IgD-negative memory B cell (primary cell): ENCODE data around the gene LPP. TPM values are rescaled to one million over a fixed set of nuclear protein-coding genes. Genes with fewer than 3 reads are reported as not detected.

Experiments
- H3K27ac Mint-ChIP-seq, 3 donors: one replicate each; pipeline ENCODE4 v1.8.0; 2020 to 2022; ENCODE audit warnings: mild to moderate bottlenecking in 3 of 3, mixed read lengths in 3 of 3, moderate library complexity in 1 of 3
- H3K27me3 Mint-ChIP-seq: one replicate; pipeline ENCODE4 v1.8.0; 2021; ENCODE audit warnings: mixed read lengths
- H3K36me3 Mint-ChIP-seq: one replicate; pipeline ENCODE4 v1.8.0; 2020; ENCODE audit warnings: mild to moderate bottlenecking, mixed read lengths
- H3K4me1 Mint-ChIP-seq, 3 donors: one replicate each; pipeline ENCODE4 v1.8.0; 2020 to 2022; ENCODE audit warnings: mixed read lengths in 3 of 3, mild to moderate bottlenecking in 1 of 3
- H3K4me3 Mint-ChIP-seq, 4 donors: one replicate each; pipeline ENCODE4 v1.8.0; 2020 to 2022; ENCODE audit warnings: mild to moderate bottlenecking in 4 of 4, mixed read lengths in 4 of 4, moderate library complexity in 3 of 4
- H3K9me3 Mint-ChIP-seq, 3 donors: one replicate each; pipeline ENCODE4 v1.8.0; 2020 to 2021; ENCODE audit warnings: mixed read lengths in 3 of 3, mild to moderate bottlenecking in 1 of 3
- polyA plus RNA-seq: library from polyadenylated mRNA; unstranded; fragments of 300-500 nt; fragmentation: Illumina TruSeq; gene quantifications from one replicate; pipeline ENCODE4 v1.2.3, GENCODE V29; 2021

LPP gene
- polyA plus RNA-seq, 1 donor from 2014 or later, result 29.2 TPM

GRCh38 chr3:188206787-188207186 lies 52.8 kb downstream of the LPP start:
- H3K36me3 Mint-ChIP-seq, result no peaks in the 10 kb centered on the region
- no peak overlapping the region for H3K4me3 Mint-ChIP-seq
- H3K27me3 Mint-ChIP-seq, result no peaks in the 10 kb centered on the region
- no peaks in the 10 kb centered on the region for H3K9me3 Mint-ChIP-seq
- no peak overlapping the region for H3K27ac Mint-ChIP-seq
- H3K4me1 Mint-ChIP-seq, result peaks cover 5 to 12% (median 10%) of the 10 kb centered on the region in 3 donors

DNA sequence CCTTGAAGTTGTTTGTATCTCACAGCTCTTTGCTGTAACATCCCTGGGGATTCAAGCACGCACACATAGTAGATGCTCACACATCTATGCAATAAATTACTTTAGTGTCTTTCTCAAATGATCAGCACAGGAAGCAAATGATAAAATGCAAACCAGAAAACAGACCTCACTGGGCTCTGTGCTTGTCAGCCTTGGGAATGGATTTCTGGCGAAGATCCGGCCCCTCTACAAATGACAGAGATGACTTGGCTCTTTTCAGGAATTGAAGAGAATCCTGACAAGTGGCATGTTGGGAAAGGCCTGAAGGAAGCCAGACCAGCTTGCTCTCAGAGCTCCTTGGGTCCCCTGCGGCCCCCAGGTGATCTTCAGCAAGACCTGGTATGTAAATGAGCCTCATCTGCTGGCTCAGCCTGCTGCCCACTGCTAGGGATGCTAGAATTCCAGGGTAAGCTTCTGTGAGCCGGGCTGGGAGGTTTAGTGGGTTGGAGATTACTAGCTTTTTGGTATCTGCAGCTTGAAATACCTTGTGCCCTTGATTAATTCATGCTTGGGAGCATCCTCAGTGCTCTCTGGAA lies 54.1 kb downstream of the LPP start:
- Mint-ChIP-seq H3K36me3 (no peaks in the 10 kb centered on the region), H3K27me3 (no peaks in the 10 kb centered on the region), H3K27ac (no peak overlapping the region), H3K9me3 (no peaks in the 10 kb centered on the region), H3K4me3 (no peak overlapping the region), H3K4me1 (peaks cover 6 to 12% (median 11%) of the 10 kb centered on the region in 3 donors)

GRCh38 chr3:188208516-188208981 lies 54.6 kb downstream of the LPP start:
- no peaks in the 10 kb centered on the region for H3K27me3 Mint-ChIP-seq
- H3K36me3 Mint-ChIP-seq, result no peaks in the 10 kb centered on the region
- H3K9me3 Mint-ChIP-seq, result no peaks in the 10 kb centered on the region
- peaks cover 10 to 16% (median 12%) of the 10 kb centered on the region in 3 donors for H3K4me1 Mint-ChIP-seq
- no peak overlapping the region for H3K27ac Mint-ChIP-seq
- no peak overlapping the region for H3K4me3 Mint-ChIP-seq

DNA sequence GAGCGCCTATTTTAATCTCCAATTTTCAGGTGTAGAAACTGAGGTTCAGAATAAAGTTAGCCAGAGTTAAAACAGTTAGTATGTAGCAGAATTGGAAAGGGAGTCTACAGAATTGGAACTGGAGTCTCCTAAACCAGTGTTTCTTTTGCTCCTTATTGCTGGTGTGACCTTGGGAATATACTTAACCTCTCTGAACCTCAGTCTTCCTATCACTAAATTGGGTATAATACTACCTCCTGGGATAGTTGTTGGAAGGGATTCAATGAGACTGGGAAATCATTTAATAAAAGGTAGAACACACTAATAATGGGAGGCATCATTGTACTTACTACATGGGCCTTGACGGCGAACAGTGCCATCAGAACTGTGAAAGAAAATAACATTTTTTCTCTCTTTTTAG lies 55.1 kb downstream of the LPP start:
- Mint-ChIP-seq H3K36me3 (no peaks in the 10 kb centered on the region), H3K4me3 (no peak overlapping the region), H3K27ac (no peak overlapping the region), H3K4me1 (peaks cover 13 to 21% (median 16%) of the 10 kb centered on the region in 3 donors), H3K27me3 (no peaks in the 10 kb centered on the region), H3K9me3 (no peaks in the 10 kb centered on the region)

DNA sequence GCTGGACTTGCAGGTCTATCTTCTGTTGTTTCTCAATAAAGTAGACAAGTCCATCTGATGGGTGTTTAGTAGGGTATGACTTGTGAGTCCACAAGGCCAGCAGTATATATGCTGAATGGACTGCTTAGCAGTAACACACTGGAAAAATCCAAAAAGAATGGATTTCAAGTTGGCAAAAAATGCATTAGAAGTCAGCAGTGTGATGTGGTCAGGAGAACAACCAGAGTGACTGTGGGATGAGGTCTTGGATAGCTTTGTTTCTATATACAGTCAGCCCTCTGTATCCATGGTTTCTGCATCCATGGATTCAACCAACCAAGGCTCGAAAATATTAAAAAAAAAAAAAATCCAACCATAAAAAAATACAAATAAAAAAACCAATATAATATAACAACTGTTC lies 55.8 kb downstream of the LPP start:
- no peak overlapping the region for H3K4me3 Mint-ChIP-seq

DNA sequence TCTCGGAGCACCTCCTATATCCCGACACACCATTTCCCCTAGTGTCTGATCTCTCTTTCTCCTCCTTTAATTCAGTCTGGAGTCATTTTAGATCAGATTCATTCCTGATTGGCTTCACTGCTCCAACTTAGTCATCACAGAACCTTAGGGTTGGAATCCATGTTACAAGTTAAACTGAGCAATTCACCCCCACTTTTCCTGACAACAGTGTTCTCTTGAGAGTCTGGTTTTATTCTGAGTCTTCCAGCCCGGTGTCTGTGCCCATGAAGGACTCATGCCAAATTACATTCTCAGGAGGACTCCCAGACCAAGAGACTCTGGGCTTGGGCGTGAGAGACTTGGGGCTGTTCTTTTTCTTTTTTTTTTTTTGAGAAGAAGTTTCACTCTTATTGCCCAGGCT lies 57.5 kb downstream of the LPP start:
- Mint-ChIP-seq H3K27ac (no peak overlapping the region), H3K4me3 (no peak overlapping the region), H3K27me3 (no peaks in the 10 kb centered on the region), H3K9me3 (no peaks in the 10 kb centered on the region), H3K36me3 (no peaks in the 10 kb centered on the region), H3K4me1 (peaks cover 14 to 26% (median 17%) of the 10 kb centered on the region in 3 donors)

More for the DNA sequence above, 55.8 kb downstream of the LPP start:
- Mint-ChIP-seq H3K27ac (no peak overlapping the region), H3K4me1 (peaks cover 16 to 28% (median 17%) of the 10 kb centered on the region in 3 donors), H3K9me3 (no peaks in the 10 kb centered on the region), H3K27me3 (no peaks in the 10 kb centered on the region), H3K36me3 (no peaks in the 10 kb centered on the region)

GRCh38 chr3:188212308-188212969 lies 58.5 kb downstream of the LPP start:
- peaks cover 16 to 30% (median 21%) of the 10 kb centered on the region in 3 donors for H3K4me1 Mint-ChIP-seq
- peaks cover 2% of the 10 kb centered on the region for H3K36me3 Mint-ChIP-seq
- peak overlapping the region in 2 of 3 donors; percentile 15 to 78 for H3K27ac Mint-ChIP-seq
- no peaks in the 10 kb centered on the region for H3K27me3 Mint-ChIP-seq
- H3K4me3 Mint-ChIP-seq, result peak overlapping the region in 1 of 4 donors; percentile 63
- H3K9me3 Mint-ChIP-seq, result no peaks in the 10 kb centered on the region

DNA sequence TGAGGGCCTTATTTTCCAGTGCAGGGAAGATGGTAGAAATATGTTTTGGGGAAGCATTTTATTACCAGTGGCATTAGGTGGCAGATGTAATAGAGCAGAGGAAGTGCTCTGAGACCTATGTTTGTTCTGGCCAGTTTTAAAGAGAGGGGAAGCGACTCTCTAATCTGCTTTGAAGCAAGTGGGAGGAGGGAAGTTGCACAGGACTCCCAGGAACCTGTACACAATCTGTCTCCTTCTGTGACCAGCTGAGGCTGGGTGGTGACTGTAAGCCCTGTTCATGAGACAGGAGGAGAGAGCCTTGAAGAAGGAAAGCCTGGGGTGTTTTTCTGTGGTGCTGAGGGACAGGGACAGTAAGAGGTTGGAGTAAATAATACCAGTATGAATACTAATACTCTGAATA lies 60.5 kb downstream of the LPP start:
- no peaks in the 10 kb centered on the region for H3K9me3 Mint-ChIP-seq
- H3K4me3 Mint-ChIP-seq, result peak overlapping the region; percentile 25 to 80 (median 54)
- H3K27me3 Mint-ChIP-seq, result no peaks in the 10 kb centered on the region
- peaks cover 16 to 30% (median 21%) of the 10 kb centered on the region in 3 donors for H3K4me1 Mint-ChIP-seq
- peak overlapping the region; percentile 15 to 90 (median 78) for H3K27ac Mint-ChIP-seq
- H3K36me3 Mint-ChIP-seq, result peaks cover 3% of the 10 kb centered on the region

DNA sequence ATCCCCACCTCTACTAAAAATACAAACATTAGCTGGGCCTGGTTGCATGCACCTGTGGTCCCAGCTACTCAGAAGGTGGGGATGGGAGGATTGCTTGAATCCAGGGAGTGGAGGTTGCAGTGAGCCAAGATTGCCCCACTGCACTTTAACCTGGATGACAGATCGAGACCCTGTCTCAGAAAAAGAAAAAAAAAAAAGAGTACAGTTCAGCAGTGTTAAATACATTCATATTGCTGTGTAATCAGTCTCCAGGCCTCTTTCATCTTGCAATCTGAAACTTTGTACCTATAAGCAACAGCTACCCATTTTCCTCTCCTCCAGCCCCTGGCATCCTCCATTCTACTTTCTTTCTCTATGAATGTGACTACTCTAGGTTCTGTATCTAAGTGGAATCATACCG lies 61.2 kb downstream of the LPP start:
- H3K36me3 Mint-ChIP-seq, result peaks cover 3% of the 10 kb centered on the region
- H3K27ac Mint-ChIP-seq, result peak overlapping the region in 1 of 3 donors; percentile 71
- H3K9me3 Mint-ChIP-seq, result no peaks in the 10 kb centered on the region
- H3K4me1 Mint-ChIP-seq, result peaks cover 16 to 32% (median 21%) of the 10 kb centered on the region in 3 donors
- H3K4me3 Mint-ChIP-seq, result peak overlapping the region in 1 of 4 donors; percentile 55
- H3K27me3 Mint-ChIP-seq, result no peaks in the 10 kb centered on the region

- H3K36me3 Mint-ChIP-seq, result peaks cover 5% of the 10 kb centered on the region
- peaks cover 16 to 33% (median 21%) of the 10 kb centered on the region in 3 donors for H3K4me1 Mint-ChIP-seq
- no peaks in the 10 kb centered on the region for H3K9me3 Mint-ChIP-seq
- no peak overlapping the region for H3K4me3 Mint-ChIP-seq
- peak overlapping the region in 1 of 3 donors; percentile 36 for H3K27ac Mint-ChIP-seq
- no peaks in the 10 kb centered on the region for H3K27me3 Mint-ChIP-seq
Measured at GRCh38 chr3:188217011-188217463, 63.1 kb downstream of the LPP start.

- Mint-ChIP-seq H3K27me3 (no peaks in the 10 kb centered on the region), H3K4me3 (no peak overlapping the region), H3K4me1 (peaks cover 16 to 32% (median 21%) of the 10 kb centered on the region in 3 donors), H3K27ac (no peak overlapping the region), H3K36me3 (peaks cover 9% of the 10 kb centered on the region), H3K9me3 (no peaks in the 10 kb centered on the region)
Measured at GRCh38 chr3:188217726-188218125, 63.8 kb downstream of the LPP start.

DNA sequence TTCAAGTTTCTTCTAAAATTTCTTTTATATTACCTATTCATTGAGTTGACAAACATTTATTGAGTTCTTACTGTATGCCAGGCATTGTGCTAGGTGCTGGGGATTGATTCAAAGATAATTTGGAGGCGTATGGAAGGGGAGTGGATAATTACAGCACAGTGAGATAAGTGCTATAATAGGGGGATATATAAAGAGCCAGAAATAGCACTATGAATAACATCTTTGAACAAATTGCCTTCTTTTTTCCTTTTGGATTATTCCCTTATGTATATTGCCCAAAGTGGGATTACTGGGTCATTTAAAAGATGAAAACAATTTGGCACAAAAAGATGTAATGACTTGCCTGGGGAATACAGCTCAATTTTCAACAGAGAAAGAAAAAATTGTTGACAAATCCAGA lies 64.6 kb downstream of the LPP start:
- Mint-ChIP-seq H3K9me3 (no peaks in the 10 kb centered on the region), H3K4me3 (no peak overlapping the region), H3K27me3 (no peaks in the 10 kb centered on the region), H3K36me3 (peaks cover 9% of the 10 kb centered on the region), H3K27ac (peak overlapping the region in 1 of 3 donors; percentile 45), H3K4me1 (peaks cover 11 to 24% (median 20%) of the 10 kb centered on the region in 3 donors)

DNA sequence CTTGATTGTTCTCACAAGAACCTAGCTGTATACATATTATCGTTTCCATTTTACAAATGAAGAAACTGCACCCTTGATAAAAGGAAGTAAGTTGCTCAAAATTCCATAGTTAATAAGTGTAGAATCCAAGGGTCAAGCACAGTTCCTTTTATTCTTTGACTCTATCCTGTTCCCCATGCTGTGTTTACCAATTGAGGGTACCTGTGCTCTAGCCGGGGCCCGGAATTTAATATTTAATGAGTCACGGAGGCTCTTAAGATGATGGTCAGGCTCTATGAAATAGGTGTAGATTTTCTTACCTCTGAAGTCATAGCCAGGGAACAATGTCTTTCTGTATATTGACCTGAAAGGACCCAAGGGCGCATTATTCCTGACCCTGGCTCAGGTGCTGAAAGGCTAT lies 65.2 kb downstream of the LPP start:
- Mint-ChIP-seq H3K4me3 (no peak overlapping the region), H3K4me1 (peaks cover 5 to 18% (median 14%) of the 10 kb centered on the region in 3 donors), H3K36me3 (peaks cover 12% of the 10 kb centered on the region), H3K9me3 (no peaks in the 10 kb centered on the region), H3K27me3 (no peaks in the 10 kb centered on the region), H3K27ac (no peak overlapping the region)

GRCh38 chr3:188220097-188220788 lies 66.3 kb downstream of the LPP start:
- no peaks in the 10 kb centered on the region for H3K9me3 Mint-ChIP-seq
- no peak overlapping the region for H3K27ac Mint-ChIP-seq
- H3K27me3 Mint-ChIP-seq, result no peaks in the 10 kb centered on the region
- H3K4me1 Mint-ChIP-seq, result peaks cover 0 to 12% (median 8%) of the 10 kb centered on the region in 3 donors
- peaks cover 13% of the 10 kb centered on the region for H3K36me3 Mint-ChIP-seq
- H3K4me3 Mint-ChIP-seq, result no peak overlapping the region
